H9 (cell line): Measurements from ENCODE around the gene COL28A1. TPM values are rescaled to one million over a fixed set of nuclear protein-coding genes. Genes with fewer than 3 reads are reported as not detected.

Experiments
- DNase-seq: peaks from one replicate; pipeline ENCODE4 v3.0.0-alpha.2; 2017
- H2AFZ ChIP-seq: one replicate; pipeline ENCODE4 v1.6.1; 2013; ENCODE audit warnings: mild to moderate bottlenecking, low read length, control low read depth, moderate library complexity
- H2AK5ac ChIP-seq: 2 replicates; pipeline ENCODE4 v1.6.1; 2013; ENCODE audit warnings: low read length, control low read depth, mixed read lengths; ENCODE audit not compliant: insufficient read length
- H2BK120ac ChIP-seq: one replicate; pipeline ENCODE4 v1.6.1; 2013; ENCODE audit warnings: low read depth, mild to moderate bottlenecking, low read length, control low read depth, inconsistent platforms; ENCODE audit not compliant: poor library complexity, severe bottlenecking
- H2BK12ac ChIP-seq: 2 replicates; pipeline ENCODE4 v1.6.1; 2013; ENCODE audit warnings: low read length, control low read depth, mixed read lengths, low read depth; ENCODE audit not compliant: insufficient read length
- H2BK15ac ChIP-seq: 2 replicates; pipeline ENCODE4 v1.6.1; 2013; ENCODE audit warnings: low read depth, low read length, control low read depth
- H2BK20ac ChIP-seq: one replicate; pipeline ENCODE4 v1.6.1; 2013; ENCODE audit warnings: low read depth, mild to moderate bottlenecking, low read length, control low read depth, inconsistent platforms; ENCODE audit not compliant: poor library complexity, severe bottlenecking
- H2BK5ac ChIP-seq: 2 replicates; pipeline ENCODE4 v1.6.1; 2013; ENCODE audit warnings: low read length, control low read depth, mixed read lengths; ENCODE audit not compliant: insufficient read length
- H3K14ac ChIP-seq: 2 replicates; pipeline ENCODE4 v1.6.1; 2013; ENCODE audit warnings: low read length, control low read depth; ENCODE audit not compliant: insufficient read depth
- H3K18ac ChIP-seq: 2 replicates; pipeline ENCODE4 v1.6.1; 2013; ENCODE audit warnings: low read depth, mild to moderate bottlenecking, mixed read lengths, low read length, control low read depth; ENCODE audit not compliant: insufficient read length
- H3K23ac ChIP-seq: 2 replicates; pipeline ENCODE4 v1.6.1; 2013; ENCODE audit warnings: low read length, control low read depth, mixed read lengths, low read depth; ENCODE audit not compliant: insufficient read length
- H3K23me2 ChIP-seq: 2 replicates; pipeline ENCODE4 v1.6.1; 2013; ENCODE audit warnings: low read depth, mild to moderate bottlenecking, mixed read lengths, low read length, control low read depth; ENCODE audit not compliant: insufficient read length, poor library complexity, severe bottlenecking
- H3K27ac ChIP-seq: 2 replicates; pipeline ENCODE4 v1.5.1; 2013; ENCODE audit warnings: low read length, control low read depth, mixed read lengths, low read depth; ENCODE audit not compliant: insufficient read length
- H3K27me3 ChIP-seq: 2 replicates; pipeline ENCODE4 v1.6.1; 2013; ENCODE audit warnings: low read length, control low read depth, inconsistent platforms; ENCODE audit not compliant: insufficient read depth
- H3K4ac ChIP-seq: 2 replicates; pipeline ENCODE4 v1.6.1; 2013; ENCODE audit warnings: low read depth, mild to moderate bottlenecking, control low read depth, inconsistent platforms, low read length, moderate library complexity
- H3K4me1 ChIP-seq: 2 replicates; pipeline ENCODE4 v1.6.1; 2013; ENCODE audit warnings: low read length, control low read depth, inconsistent platforms; ENCODE audit not compliant: insufficient read depth
- H3K4me2 ChIP-seq: 2 replicates; pipeline ENCODE4 v1.6.1; 2013; ENCODE audit warnings: low read length, control low read depth, mixed read lengths; ENCODE audit not compliant: insufficient read length, insufficient read depth
- H3K56ac ChIP-seq: 2 replicates; pipeline ENCODE4 v1.6.1; 2013; ENCODE audit warnings: low read depth, mild to moderate bottlenecking, mixed read lengths, low read length, control low read depth; ENCODE audit not compliant: insufficient read length
- H3K79me1 ChIP-seq: 2 replicates; pipeline ENCODE4 v1.6.1; 2013; ENCODE audit warnings: low read depth, mild to moderate bottlenecking, moderate library complexity, low read length, control low read depth, inconsistent platforms; ENCODE audit not compliant: insufficient read depth, poor library complexity, severe bottlenecking
- H3K79me2 ChIP-seq: 2 replicates; pipeline ENCODE4 v1.6.1; 2013; ENCODE audit warnings: low read length, control low read depth, inconsistent platforms; ENCODE audit not compliant: insufficient read depth
- H3K9ac ChIP-seq: 2 replicates; pipeline ENCODE4 v1.6.1; 2013; ENCODE audit warnings: low read length, control low read depth, mixed read lengths; ENCODE audit not compliant: insufficient read length; ENCODE audit errors: extremely low read depth
- H3K9me3 ChIP-seq: one replicate; pipeline ENCODE4 v1.6.1; 2013; ENCODE audit warnings: low read depth, low read length, inconsistent platforms; ENCODE audit not compliant: control insufficient read depth
- H3T11ph ChIP-seq: one replicate; pipeline ENCODE4 v1.6.1; 2013; ENCODE audit warnings: mild to moderate bottlenecking, low read length, control low read depth, inconsistent platforms
- H4K20me1 ChIP-seq: one replicate; pipeline ENCODE4 v1.6.1; 2013; ENCODE audit not compliant: control insufficient read depth, insufficient read length, insufficient read depth
- H4K5ac ChIP-seq: 2 replicates; pipeline ENCODE4 v1.6.1; 2013; ENCODE audit warnings: low read depth, mild to moderate bottlenecking, mixed read lengths, low read length, control low read depth; ENCODE audit not compliant: insufficient read length
- H4K8ac ChIP-seq: replicated peaks from 2 replicates; pipeline ENCODE4 v1.6.1; 2013; ENCODE audit warnings: low read length, control low read depth, mixed read lengths, low read depth; ENCODE audit not compliant: insufficient read length
- H4K91ac ChIP-seq: 2 replicates; pipeline ENCODE4 v1.6.1; 2013; ENCODE audit warnings: low read depth, mild to moderate bottlenecking, moderate library complexity, mixed read lengths, low read length, control low read depth; ENCODE audit not compliant: insufficient read length
- H3K27ac Mint-ChIP-seq, 3 experiments: 2 replicates in 2 of 3; 3 replicates in 1 of 3; pipeline ENCODE4 v1.8.0; 2020 to 2021; ENCODE audit warnings: mixed read lengths in 3 of 3, mild to moderate bottlenecking in 1 of 3, moderate library complexity in 1 of 3
- H3K27me3 Mint-ChIP-seq: 2 replicates; pipeline ENCODE4 v1.8.0; 2021; ENCODE audit warnings: low read depth, mild to moderate bottlenecking, moderate library complexity, mixed read lengths
- H3K36me3 Mint-ChIP-seq, 3 experiments: 2 replicates in 2 of 3; 3 replicates in 1 of 3; pipeline ENCODE4 v1.8.0; 2020 to 2021; ENCODE audit warnings: low read depth in 3 of 3, mixed read lengths in 3 of 3; ENCODE audit not compliant: insufficient read depth in 1 of 3
- H3K4me1 Mint-ChIP-seq, 2 experiments: 2 replicates each; pipeline ENCODE4 v1.8.0; 2020; ENCODE audit warnings: mixed read lengths in 2 of 2
- H3K4me3 Mint-ChIP-seq, 2 experiments: 2 replicates in 1 of 2; 3 replicates in 1 of 2; pipeline ENCODE4 v1.8.0; 2020 to 2021; ENCODE audit warnings: mild to moderate bottlenecking in 2 of 2, mixed read lengths in 2 of 2, moderate library complexity in 1 of 2
- H3K9me3 Mint-ChIP-seq, 2 experiments: 2 replicates in 1 of 2; 3 replicates in 1 of 2; pipeline ENCODE4 v1.8.0; 2020; ENCODE audit warnings: mild to moderate bottlenecking in 2 of 2, mixed read lengths in 2 of 2, moderate library complexity in 1 of 2
- CTCF ChIP-seq: fragments of 200-600 bp; sonication (generic); conservative IDR thresholded peaks from 3 replicates; pipeline ENCODE4 v1.8.0; 2021; ENCODE audit warnings: antibody characterized with exemption, mild to moderate bottlenecking
- WGBS: extraction: QIAGEN DNeasy Blood & Tissue Kit; methylation state at CpG from one replicate; pipeline ENCODE4 v1.1.7; 2013; ENCODE audit warnings: missing lambda C conversion rate, low lambda C conversion rate, mixed read lengths; ENCODE audit not compliant: insufficient read length; ENCODE audit errors: extremely low coverage; 5-methylcytosine and 5-hydroxymethylcytosine counted together
- total RNA-seq: library from RNA; stranded (reverse); gene quantifications from 2 replicates; pipeline ENCODE4 v1.2.1, GENCODE V29; 2021

COL28A1 gene
- total RNA-seq, 1 experiment from 2014 or later, result 0.66 TPM

GRCh38 chr7:7539711-7540110, 4.0 kb upstream of the COL28A1 start:
- Histone ChIP-seq H3K27me3 (no peaks in the 10 kb centered on the region), H3K79me2 (no peaks in the 10 kb centered on the region), H3K9ac (no peak overlapping the region), H2BK12ac (no peak overlapping the region), H4K8ac (no peak overlapping the region), H3K79me1 (no peaks in the 10 kb centered on the region), H2BK20ac (no peak overlapping the region), H3K14ac (no peak overlapping the region), H4K91ac (no peak overlapping the region), H4K20me1 (no peaks in the 10 kb centered on the region), H4K5ac (no peak overlapping the region), H2AK5ac (no peak overlapping the region), H3K27ac (no peak overlapping the region), H2BK120ac (no peak overlapping the region), H3K4ac (no peak overlapping the region), H3K4me1 (no peaks in the 10 kb centered on the region), H3K9me3 (no peaks in the 10 kb centered on the region), H3K4me2 (no peak overlapping the region), H3K23ac (no peak overlapping the region), H3K56ac (no peak overlapping the region), H3K23me2 (no peaks in the 10 kb centered on the region), H2BK5ac (no peak overlapping the region), H3T11ph (no peak overlapping the region), H2AFZ (no peak overlapping the region), H2BK15ac (no peak overlapping the region), H3K18ac (no peak overlapping the region)
- Mint-ChIP-seq H3K4me3 (no peak overlapping the region), H3K9me3 (no peaks in the 10 kb centered on the region), H3K27ac (no peak overlapping the region), H3K4me1 (peaks cover 0 to 6% of the 10 kb centered on the region in 2 experiments; a peak in 1 of 4 replicates), H3K36me3 (no peaks in the 10 kb centered on the region), H3K27me3 (no peaks in the 10 kb centered on the region)
- WGBS, result 100% methylated on average over 1 of the region's 4 CpGs
- TF ChIP-seq CTCF, result no peak
- no peak for DNase-seq
